ENCODE results near the gene TMEM131.

GRCh38 chr2:98013407-98014042 is 17.8 kb upstream of the TMEM131 start:
- TF ChIP-seq EP300 (IDR thresholded peaks at IDR 0.05) (no peak), CTCF (IDR thresholded peaks at IDR 0.05) (no peak), POLR2A (IDR thresholded peaks at IDR 0.05) (no peak)
